ENCODE measurements around the gene ABTB1.
A peak's percentile ranks its signal among the peaks of the same experiment; 100 is the strongest.
"Not testable (repeated sequence)": the region's sequence is repeated elsewhere in the genome, so short reads cannot be mapped to it uniquely, and the experiment has no call there.

Gene ABTB1

GRCh38 chr3:127652246-127652995 is 20.3 kb upstream of the ABTB1 start:
- peak; percentile 81 for TF ChIP-seq CTCF (IDR thresholded peaks at IDR 0.05; ENCODE audit: insufficient read depth, low read length, poor library complexity, severe bottlenecking)
- Histone ChIP-seq H3K4me3 (replicated peaks; ENCODE audit: low read depth, low read length) (no peak overlapping the region), H3K36me3 (ENCODE audit: control insufficient read depth, insufficient read depth, low read length) (no peaks in the 10 kb centered on the region), H3K27me3 (replicated peaks; ENCODE audit: control insufficient read depth, insufficient read depth, low read length) (no peaks in the 10 kb centered on the region)
- DNase-seq (ENCODE audit: extremely low read depth, insufficient read length) = no peak

GRCh38 chr3:127654374-127654773 is 18.4 kb upstream of the ABTB1 start:
- no peaks in the 10 kb centered on the region for H3K27me3 ChIP-seq (replicated peaks; ENCODE audit: control insufficient read depth, insufficient read depth, low read length)
- no peak for DNase-seq (ENCODE audit: extremely low read depth, insufficient read length)
- no peaks in the 10 kb centered on the region for H3K36me3 ChIP-seq (ENCODE audit: control insufficient read depth, insufficient read depth, low read length)
- H3K4me3 ChIP-seq (replicated peaks; ENCODE audit: low read depth, low read length) = no peak overlapping the region
- TF ChIP-seq CTCF (IDR thresholded peaks at IDR 0.05; ENCODE audit: insufficient read depth, low read length, poor library complexity, severe bottlenecking) = no peak

DNA sequence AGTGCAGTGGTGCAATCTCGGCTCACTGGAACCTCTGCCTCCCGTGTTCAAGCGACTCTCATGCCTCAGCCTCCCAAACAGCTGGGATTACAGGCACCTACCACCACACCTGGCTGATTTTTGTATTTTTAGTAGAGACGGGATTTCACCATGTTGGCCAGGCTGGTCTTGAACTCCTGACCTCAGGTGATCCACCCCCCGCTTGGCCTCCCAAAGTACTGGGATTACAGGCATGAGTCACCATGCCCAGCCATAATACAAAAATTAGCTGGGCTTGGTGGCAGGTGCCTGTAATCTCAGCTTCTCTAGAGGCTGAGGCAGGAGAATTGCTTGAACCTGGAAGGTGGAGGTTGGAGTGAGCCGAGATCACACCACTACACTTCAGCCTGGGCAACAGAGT is 17.8 kb upstream of the ABTB1 start:
- H3K27me3 ChIP-seq (replicated peaks; ENCODE audit: control insufficient read depth, insufficient read depth, low read length); DNase-seq (ENCODE audit: extremely low read depth, insufficient read length); H3K36me3 ChIP-seq (ENCODE audit: control insufficient read depth, insufficient read depth, low read length): not testable (repeated sequence)

GRCh38 chr3:127655641-127656040 is 17.1 kb upstream of the ABTB1 start:
- Histone ChIP-seq H3K4me3 (replicated peaks; ENCODE audit: low read depth, low read length) (no peak overlapping the region), H3K27me3 (replicated peaks; ENCODE audit: control insufficient read depth, insufficient read depth, low read length) (no peaks in the 10 kb centered on the region), H3K36me3 (ENCODE audit: control insufficient read depth, insufficient read depth, low read length) (no peaks in the 10 kb centered on the region)
- no peak for TF ChIP-seq CTCF (IDR thresholded peaks at IDR 0.05; ENCODE audit: insufficient read depth, low read length, poor library complexity, severe bottlenecking)
- no peak for DNase-seq (ENCODE audit: extremely low read depth, insufficient read length)

More for the DNA sequence above, 17.8 kb upstream of the ABTB1 start:
- H3K4me3 ChIP-seq (replicated peaks; ENCODE audit: low read depth, low read length) = not testable (repeated sequence)

GRCh38 chr3:127656906-127657305 is 15.8 kb upstream of the ABTB1 start:
- TF ChIP-seq CTCF (IDR thresholded peaks at IDR 0.05; ENCODE audit: insufficient read depth, low read length, poor library complexity, severe bottlenecking) = no peak
- DNase-seq (ENCODE audit: extremely low read depth, insufficient read length) = no peak
- Histone ChIP-seq H3K36me3 (ENCODE audit: control insufficient read depth, insufficient read depth, low read length) (no peaks in the 10 kb centered on the region), H3K27me3 (replicated peaks; ENCODE audit: control insufficient read depth, insufficient read depth, low read length) (no peaks in the 10 kb centered on the region), H3K4me3 (replicated peaks; ENCODE audit: low read depth, low read length) (no peak overlapping the region)

GRCh38 chr3:127658234-127658633 is 14.5 kb upstream of the ABTB1 start:
- no peak for DNase-seq (ENCODE audit: extremely low read depth, insufficient read length)
- Histone ChIP-seq H3K27me3 (replicated peaks; ENCODE audit: control insufficient read depth, insufficient read depth, low read length) (no peaks in the 10 kb centered on the region), H3K4me3 (replicated peaks; ENCODE audit: low read depth, low read length) (no peak overlapping the region), H3K36me3 (ENCODE audit: control insufficient read depth, insufficient read depth, low read length) (no peaks in the 10 kb centered on the region)
- no peak for TF ChIP-seq CTCF (IDR thresholded peaks at IDR 0.05; ENCODE audit: insufficient read depth, low read length, poor library complexity, severe bottlenecking)
